Measurements from ENCODE around the gene ELOF1.

ELOF1 gene

GRCh38 chr19:11586331-11586730 lies 27.3 kb upstream of the ELOF1 start:
- Histone ChIP-seq H3K27ac (no peak overlapping the region), H3K36me3 (no peaks in the 10 kb centered on the region), H3K4me1 (ENCODE audit: control insufficient read depth in 1 of 2, insufficient read depth in 1 of 2, low read depth in 1 of 2, low read length in 1 of 2) (peaks cover 8 to 18% of the 10 kb centered on the region in 2 experiments), H3K9me3 (no peaks in the 10 kb centered on the region), H3K4me3 (ENCODE audit: low read depth in 1 of 2, low read length in 1 of 2) (no peak overlapping the region), H3K27me3 (no peaks in the 10 kb centered on the region)
- no peak for TF ChIP-seq CTCF (IDR thresholded peaks at IDR 0.05)

- TF ChIP-seq CTCF (IDR thresholded peaks at IDR 0.05): no peak
- H3K27me3 ChIP-seq: peaks cover 38% of the 10 kb centered on the region
- no peak overlapping the region for H3K27ac ChIP-seq
- peaks cover 19 to 27% of the 10 kb centered on the region in 2 experiments for H3K4me1 ChIP-seq (ENCODE audit: control insufficient read depth in 1 of 2, insufficient read depth in 1 of 2, low read depth in 1 of 2, low read length in 1 of 2)
- H3K36me3 ChIP-seq: no peaks in the 10 kb centered on the region
- no peak overlapping the region for H3K4me3 ChIP-seq (ENCODE audit: low read depth in 1 of 2, low read length in 1 of 2)
- no peaks in the 10 kb centered on the region for H3K9me3 ChIP-seq
Measured at GRCh38 chr19:11581740-11582139, 22.7 kb upstream of the ELOF1 start.

- H3K9me3 ChIP-seq: no peaks in the 10 kb centered on the region
- TF ChIP-seq CTCF (IDR thresholded peaks at IDR 0.05): no peak
- no peak overlapping the region for H3K4me3 ChIP-seq (ENCODE audit: low read depth in 1 of 2, low read length in 1 of 2)
- peaks cover 19 to 27% of the 10 kb centered on the region in 2 experiments for H3K4me1 ChIP-seq (ENCODE audit: control insufficient read depth in 1 of 2, insufficient read depth in 1 of 2, low read depth in 1 of 2, low read length in 1 of 2)
- H3K27ac ChIP-seq: no peak overlapping the region
- H3K36me3 ChIP-seq: no peaks in the 10 kb centered on the region
- peaks cover 38% of the 10 kb centered on the region for H3K27me3 ChIP-seq
Measured at GRCh38 chr19:11580116-11580515, 21.1 kb upstream of the ELOF1 start.

- H3K4me1 ChIP-seq (ENCODE audit: control insufficient read depth in 1 of 2, insufficient read depth in 1 of 2, low read depth in 1 of 2, low read length in 1 of 2): peaks cover 12 to 15% of the 10 kb centered on the region in 2 experiments
- TF ChIP-seq CTCF (IDR thresholded peaks at IDR 0.05): no peak
- peaks cover 38% of the 10 kb centered on the region for H3K27me3 ChIP-seq
- H3K36me3 ChIP-seq: no peaks in the 10 kb centered on the region
- no peaks in the 10 kb centered on the region for H3K9me3 ChIP-seq
- peak overlapping the region; percentile 50 to 66 for H3K4me3 ChIP-seq (ENCODE audit: low read depth in 1 of 2, low read length in 1 of 2)
- H3K27ac ChIP-seq: peak overlapping the region; percentile 23
Measured at GRCh38 chr19:11578258-11579142, 19.5 kb upstream of the ELOF1 start.

GRCh38 chr19:11577451-11578257 lies 18.6 kb upstream of the ELOF1 start, which contains the start of gene ACP5:
ACP5 (minus strand) TSS chr19:11577645; CDS start chr19:11577317, 328 bp downstream.
- H3K27me3 ChIP-seq: peaks cover 38% of the 10 kb centered on the region
- H3K36me3 ChIP-seq: no peaks in the 10 kb centered on the region
- peak within 1 kb of the TSS; percentile 50 to 66 for H3K4me3 ChIP-seq (ENCODE audit: low read depth in 1 of 2, low read length in 1 of 2)
- TF ChIP-seq CTCF (IDR thresholded peaks at IDR 0.05): no peak
- H3K27ac ChIP-seq: peak within 1 kb of the TSS; percentile 23
- peaks cover 11 to 12% of the 10 kb centered on the region in 2 experiments for H3K4me1 ChIP-seq (ENCODE audit: control insufficient read depth in 1 of 2, insufficient read depth in 1 of 2, low read depth in 1 of 2, low read length in 1 of 2)
- no peaks in the 10 kb centered on the region for H3K9me3 ChIP-seq
